GM12892 (cell line): ENCODE data around the gene DLST.

Source experiments
- POLR2A ChIP-seq: IDR thresholded peaks from 2 replicates; pipeline ENCODE4 v1.6.1; 2011; ENCODE audit warnings: low read depth, low read length, control low read depth
- POLR2AphosphoS5 ChIP-seq: IDR thresholded peaks from 2 replicates; pipeline ENCODE4 v1.6.1; 2011; ENCODE audit warnings: low read depth, low read length, control low read depth
- TAF1 ChIP-seq: IDR thresholded peaks from 2 replicates; pipeline ENCODE4 v1.6.1; 2011; ENCODE audit warnings: low read depth, mild to moderate bottlenecking, control low read depth, low read length, borderline replicate concordance

DNA sequence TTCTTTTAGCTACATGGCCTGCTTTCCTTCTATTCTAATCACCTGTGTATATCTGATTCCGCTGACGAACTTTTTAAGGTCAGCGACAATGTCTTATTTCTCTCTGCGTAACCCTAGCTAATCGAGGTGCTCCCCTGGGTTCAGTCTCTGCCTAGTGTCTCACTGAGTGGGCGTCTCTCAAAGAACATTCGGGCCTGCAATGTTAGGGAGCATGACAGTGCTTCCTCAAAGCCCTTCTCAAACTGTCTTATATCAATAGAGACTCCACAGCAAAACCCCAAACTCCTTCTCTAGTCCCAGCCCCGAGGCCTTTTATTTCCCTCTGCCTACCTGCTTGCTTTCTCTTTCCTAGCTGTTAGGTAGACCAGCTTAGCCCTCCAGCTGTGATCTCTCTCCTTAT lies 55.0 kb downstream of the DLST start:
- no peak for TF ChIP-seq POLR2A
- TF ChIP-seq TAF1: no peak
- TF ChIP-seq POLR2AphosphoS5: no peak
